K562 (cell line): Measurements from ENCODE around the gene EPHB2. TPM values are rescaled to one million over a fixed set of nuclear protein-coding genes. Genes with fewer than 3 reads are reported as not detected.

Experiments used
- ATAC-seq: fragments of 200-7000 bp; cut with Tn5 transposase; 3 replicates; pipeline ENCODE4 v1.9.1; 2020; ENCODE audit warnings: moderate library complexity
- BruUV-seq: library from RNA; stranded (reverse); fragments of 400-500 nt; replicated peaks from 2 replicates; lab custom pipeline; 2021; lab: Mats Ljungman, UMichigan
- CTCF ChIA-PET: fragments of 300-600 bp; formaldehyde crosslinking; extraction: SDS; loops from one replicate; lab custom pipeline; 2021; ENCODE audit warnings: low intra/inter-chr PET ratio; lab: Yijun Ruan, JAX
- POLR2A ChIA-PET: fragments of 300-600, 350-650 bp; sonication (Branson Sonifier 250); formaldehyde crosslinking; extraction: SDS; loops from one replicate; lab custom pipeline; 2021; ENCODE audit warnings: antibody characterized with exemption, inconsistent platforms; lab: Yijun Ruan, JAX
- DNase-seq, 4 experiments: peaks; one replicate each; pipeline versions ENCODE4 v3.0.0 to v3.0.0-alpha.2; 2011 to 2018; ENCODE audit warnings: low spot score in 3 of 4, mixed read lengths in 3 of 4; ENCODE audit errors: extremely low read depth in 1 of 4
- FAIRE-seq: peaks from 2 replicates; lab custom pipeline; 2011; peaks lifted over from hg19 to GRCh38; lab: Jason Lieb, UNC
- H2AFZ ChIP-seq: 2 replicates; pipeline ENCODE4 v1.6.0; 2011; ENCODE audit warnings: low read depth, low read length, control low read depth, inconsistent platforms
- H3K27ac ChIP-seq: fragments of 200-600 bp; 3 replicates; pipeline ENCODE4 v1.8.0; 2011; ENCODE audit warnings: low read depth, mild to moderate bottlenecking, control low read depth, inconsistent platforms, low read length, moderate library complexity, mixed read lengths; ENCODE audit errors: extremely low read depth
- H3K27me3 ChIP-seq, 2 experiments: fragments of 300-600 bp in 1 of 2; 2 replicates in 1 of 2; 3 replicates in 1 of 2; pipeline versions ENCODE4 v1.6.0 to v1.8.0; 2011; ENCODE audit warnings: inconsistent platforms in 2 of 2, low read length in 2 of 2, mild to moderate bottlenecking in 1 of 2, mixed read lengths in 1 of 2, moderate library complexity in 1 of 2; ENCODE audit not compliant: control insufficient read depth in 2 of 2, insufficient read depth in 2 of 2
- H3K36me3 ChIP-seq: fragments of 300-600 bp; 3 replicates; pipeline ENCODE4 v1.8.0; 2011; ENCODE audit warnings: mild to moderate bottlenecking, low read length, inconsistent platforms; ENCODE audit not compliant: control insufficient read depth, insufficient read depth
- H3K4me1 ChIP-seq, 2 experiments: fragments of 200-600 bp in 1 of 2; replicated peaks in 1 of 2; 2 replicates in 1 of 2; 3 replicates in 1 of 2; pipeline versions ENCODE4 v1.5.1 to v1.8.0; 2011; ENCODE audit warnings: inconsistent platforms in 2 of 2, low read length in 2 of 2, mild to moderate bottlenecking in 1 of 2, mixed read lengths in 1 of 2, moderate library complexity in 1 of 2; ENCODE audit not compliant: control insufficient read depth in 2 of 2, insufficient read depth in 2 of 2
- H3K4me2 ChIP-seq: 2 replicates; pipeline ENCODE4 v1.6.1; 2011; ENCODE audit warnings: low read length, control low read depth, inconsistent platforms, mixed read lengths; ENCODE audit not compliant: insufficient read depth
- H3K4me3 ChIP-seq: fragments of 200-600 bp; sonication (generic), shearing (Covaris generic); 2 replicates; pipeline ENCODE4 v1.5.1; 2016; ENCODE audit warnings: control low read depth, inconsistent platforms
- H3K79me2 ChIP-seq: fragments of 200-600 bp; 3 replicates; pipeline ENCODE4 v1.8.0; 2011; ENCODE audit warnings: low read length, inconsistent platforms; ENCODE audit not compliant: control insufficient read depth, insufficient read depth
- H3K9ac ChIP-seq, 2 experiments: 2 replicates each; pipeline versions ENCODE4 v1.6.0 to v1.6.1; 2011; ENCODE audit warnings: low read depth in 2 of 2, low read length in 2 of 2, control low read depth in 1 of 2, inconsistent platforms in 1 of 2, mild to moderate bottlenecking in 1 of 2, mixed read lengths in 1 of 2; ENCODE audit not compliant: insufficient read depth in 1 of 2
- H3K9me1 ChIP-seq: one replicate; pipeline ENCODE4 v1.6.0; 2011; ENCODE audit warnings: inconsistent platforms, mild to moderate bottlenecking, low read length, moderate library complexity; ENCODE audit not compliant: control insufficient read depth, insufficient read depth
- H3K9me3 ChIP-seq: replicated peaks from 2 replicates; pipeline ENCODE4 v1.5.1; 2011; ENCODE audit warnings: low read depth, low read length, inconsistent platforms; ENCODE audit not compliant: control insufficient read depth, insufficient read depth
- H4K20me1 ChIP-seq: replicated peaks from 2 replicates; pipeline ENCODE4 v1.6.1; 2011; ENCODE audit warnings: low read length, inconsistent platforms, mixed read lengths; ENCODE audit not compliant: control insufficient read depth, insufficient read depth
- FOS ChIP-seq: IDR thresholded peaks from 3 replicates; pipeline ENCODE4 v1.6.1; 2011; ENCODE audit not compliant: insufficient read length; ENCODE audit errors: extremely low read depth
- KDM2B ChIP-seq: fragments of 250-450 bp; sonication (Bioruptor Pico); IDR thresholded peaks from 2 replicates; pipeline ENCODE4 v1.8.0; 2021; ENCODE audit warnings: mild to moderate bottlenecking, moderate library complexity
- MTF1 ChIP-seq: fragments of 250-450 bp; sonication (Bioruptor Pico); IDR thresholded peaks from 2 replicates; pipeline ENCODE4 v1.9.0; 2021; ENCODE audit warnings: moderate library complexity, mild to moderate bottlenecking, inconsistent platforms, borderline replicate concordance
- SMC3 ChIP-seq: conservative IDR thresholded peaks from 2 replicates; pipeline ENCODE4 v1.6.1; 2011; ENCODE audit warnings: low read depth, low read length, improper control_type of control experiment; ENCODE audit not compliant: insufficient read depth
- ZKSCAN1 ChIP-seq: fragments of 150-350 bp; IDR thresholded peaks from 2 replicates; pipeline ENCODE4 v1.6.1; 2016; ENCODE audit warnings: low read depth, low read length
- WGBS: fragments of 100-300 bp; shearing (Covaris generic); methylation state at CpG from one replicate; pipeline ENCODE4 v1.1.6; 2016; ENCODE audit warnings: low coverage, mixed read lengths; ENCODE audit not compliant: insufficient coverage; ENCODE audit errors: missing lambda C conversion rate; 5-methylcytosine and 5-hydroxymethylcytosine counted together
- in situ Hi-C: fragments of 300-500 bp; cut with MboI; formaldehyde crosslinking; loops from 4 replicates; pipeline ENCODE4 v1.15.0; 2018; ENCODE audit warnings: inconsistent platforms, mixed read lengths
- intact Hi-C: fragments of 100-400 bp; cut with micrococcal nuclease; formaldehyde crosslinking; loops from 2 replicates; pipeline ENCODE4 v1.14.2; 2022
- polyA plus RNA-seq, 8 experiments: library from polyadenylated mRNA; depleted of rRNA in 4 of 8; stranded (reverse) in 5 of 8; unstranded in 3 of 8; fragments of >200 nt; fragmentation: Nextera tagmentation in 2 of 8; fragmentation: Illumina TruSeq in 1 of 8; extraction: Ambion mirVana in 2 of 8; extraction: Trizol in 1 of 8; gene quantifications; 2 replicates each; pipeline versions ENCODE4 v1.2.1 to v1.2.3, GENCODE V29; 2011 to 2014; ENCODE audit warnings: inconsistent platforms in 1 of 8, missing spikeins in 1 of 8
- total RNA-seq, 7 experiments: library from RNA; depleted of rRNA in 6 of 7; stranded (reverse); fragments of >200 nt in 6 of 7; fragmentation: Illumina TruSeq in 2 of 7; extraction: Trizol in 2 of 7; gene quantifications; 2 replicates each; pipeline versions ENCODE4 v1.2.1 to v1.2.3, GENCODE V29; 2011 to 2021; ENCODE audit warnings: low replicate concordance in 1 of 7
- TF ChIP-seq, protein P1 (sequence below): fragments of 250-450 bp; sonication (Bioruptor Pico); IDR thresholded peaks from 2 replicates; pipeline ENCODE4 v1.8.0; 2021; ENCODE audit warnings: borderline replicate concordance, mild to moderate bottlenecking, moderate library complexity; ENCODE audit not compliant: poor library complexity, severe bottlenecking
- TF ChIP-seq, protein P2 (sequence below), 2 experiments: fragments of 250-450 bp in 1 of 2; fragments of 450-650 bp in 1 of 2; sonication (Bioruptor Pico) in 1 of 2; IDR thresholded peaks; 2 replicates each; pipeline versions ENCODE4 v1.6.1 to v1.8.0; 2016 to 2021; ENCODE audit warnings: mild to moderate bottlenecking in 2 of 2, moderate library complexity in 2 of 2, missing compliant biosample characterization in 1 of 2, missing genetic modification characterization in 1 of 2

Gene EPHB2
- total and polyA plus RNA-seq, 9 of the 15 experiments (the other 6 are each of a cell fraction or from before 2014, with no cell fraction given), result not detected

DNA sequence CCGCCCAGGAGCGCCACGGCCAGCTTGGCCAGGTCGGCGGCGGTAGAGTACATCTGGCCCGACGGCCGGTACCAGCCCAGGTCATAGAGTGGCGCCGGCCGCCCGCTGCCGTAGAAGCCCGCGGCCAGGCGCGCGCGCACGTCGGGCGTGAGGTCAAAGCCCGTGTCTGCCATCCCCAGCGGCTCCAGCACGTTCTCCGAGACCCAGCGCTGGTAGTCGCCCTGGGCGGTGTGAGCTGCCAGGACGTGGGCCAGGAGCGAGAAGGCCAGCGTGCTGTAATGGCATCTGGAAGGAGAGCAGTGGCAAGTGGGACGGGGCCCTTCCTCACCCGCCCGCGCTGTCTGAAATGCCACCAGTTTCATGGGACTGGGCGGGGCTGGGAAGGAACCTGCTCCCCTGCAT is 243.1 kb downstream of the EPHB2 start:
- H3K9me1 ChIP-seq, result no peaks in the 10 kb centered on the region
- H3K27ac ChIP-seq, result no peak overlapping the region
- H3K4me3 ChIP-seq, result no peak overlapping the region
- DNase-seq, result no peak
- no peak for ATAC-seq
- WGBS, result 20% methylated on average over 30 of the region's 38 CpGs
- CTCF ChIA-PET, result no interaction called here
- POLR2A ChIA-PET, result no interaction called here
- no peaks in the 10 kb centered on the region for H3K36me3 ChIP-seq
- no peak for TF ChIP-seq ZKSCAN1
- no peak for TF ChIP-seq SMC3
- TF ChIP-seq KDM2B (CRISPR knock-in tag), result no peak
- TF ChIP-seq, protein P1, sequence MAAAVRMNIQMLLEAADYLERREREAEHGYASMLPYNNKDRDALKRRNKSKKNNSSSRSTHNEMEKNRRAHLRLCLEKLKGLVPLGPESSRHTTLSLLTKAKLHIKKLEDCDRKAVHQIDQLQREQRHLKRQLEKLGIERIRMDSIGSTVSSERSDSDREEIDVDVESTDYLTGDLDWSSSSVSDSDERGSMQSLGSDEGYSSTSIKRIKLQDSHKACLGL, result no peak
- TF ChIP-seq, all 486 proteins: peak for 0
- no peak overlapping the region for H3K9ac ChIP-seq
- intact Hi-C loops, result no loop called here
- H3K27me3 ChIP-seq, result peaks cover 15 to 44% of the 10 kb centered on the region in 2 experiments; a peak in 4 of 5 replicates
- no peaks in the 10 kb centered on the region for H3K9me3 ChIP-seq
- in situ Hi-C loops, result no loop called here
- H2AFZ ChIP-seq, result no peak overlapping the region
- H3K79me2 ChIP-seq, result no peaks in the 10 kb centered on the region
- no peak for FAIRE-seq
- peaks cover 0 to 12% of the 10 kb centered on the region in 2 experiments; a peak in 1 of 5 replicates for H3K4me1 ChIP-seq
- BruUV-seq, result no TSS peak
- H3K4me2 ChIP-seq, result no peak overlapping the region
- H4K20me1 ChIP-seq, result no peaks in the 10 kb centered on the region; the same call in 1 of the 2 replicates

- intact Hi-C loops (no loop called here), in situ Hi-C loops (no loop called here)
- Histone ChIP-seq H3K4me3 (no peak overlapping the region), H3K79me2 (no peaks in the 10 kb centered on the region), H3K27ac (no peak overlapping the region), H3K4me1 (peaks cover 0 to 12% of the 10 kb centered on the region in 2 experiments; a peak in 1 of 5 replicates), H4K20me1 (no peaks in the 10 kb centered on the region; the same call in none of the 2 replicates), H2AFZ (no peak overlapping the region), H3K4me2 (no peak overlapping the region), H3K9ac (no peak overlapping the region; a peak in 1 of 4 replicates), H3K27me3 (peaks cover 15 to 59% of the 10 kb centered on the region in 2 experiments; a peak in 4 of 5 replicates), H3K9me3 (no peaks in the 10 kb centered on the region), H3K9me1 (no peaks in the 10 kb centered on the region), H3K36me3 (no peaks in the 10 kb centered on the region)
- FAIRE-seq, result no peak
- ChIA-PET CTCF (interaction anchor here (0.6 kb wide), 1 partner anchor 336 kb away, joined by 3 read pairs; no protein-coding TSS in a partner anchor), POLR2A (no interaction called here)
- ATAC-seq, result no peak
- DNase-seq, result no peak
- TF ChIP-seq, protein P2, sequence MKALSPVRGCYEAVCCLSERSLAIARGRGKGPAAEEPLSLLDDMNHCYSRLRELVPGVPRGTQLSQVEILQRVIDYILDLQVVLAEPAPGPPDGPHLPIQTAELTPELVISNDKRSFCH (CRISPR knock-in tag; IDR thresholded peaks at IDR 0.05), result no peak
- TF ChIP-seq, protein P2 (tag; IDR thresholded peaks at IDR 0.05), result no peak
- TF ChIP-seq MTF1 (CRISPR knock-in tag), result no peak
- no peak for TF ChIP-seq FOS
- WGBS, result 1% methylated on average over 7 of the region's 7 CpGs
- BruUV-seq, result no TSS peak
Measured at GRCh38 chr1:22955146-22955545, 244.5 kb downstream of the EPHB2 start.
